Loucy (cell line): ENCODE results near the gene PHACTR4.

Experiments used
- H2AFZ ChIP-seq: fragments of 200-600 bp; sonication (generic); 2 replicates; pipeline ENCODE4 v1.6.0; 2016; ENCODE audit warnings: antibody characterized with exemption, mild to moderate bottlenecking, low read length, moderate library complexity
- H3F3A ChIP-seq: fragments of 200-600 bp; 2 replicates; pipeline ENCODE4 v1.6.0; 2016; ENCODE audit warnings: antibody characterized with exemption, low read depth, mild to moderate bottlenecking
- H3K27me3 ChIP-seq: fragments of 200-600 bp; sonication (generic); 2 replicates; pipeline ENCODE4 v1.6.1; 2014; ENCODE audit warnings: low read length, mild to moderate bottlenecking; ENCODE audit not compliant: insufficient read depth, poor library complexity, severe bottlenecking
- H3K36me3 ChIP-seq: fragments of 200-600 bp; sonication (generic); 2 replicates; pipeline ENCODE4 v1.6.1; 2016; ENCODE audit warnings: low read length; ENCODE audit not compliant: insufficient read depth
- H3K4me1 ChIP-seq: fragments of 200-600 bp; sonication (generic); 2 replicates; pipeline ENCODE4 v1.5.1; 2014; ENCODE audit warnings: low read length, mild to moderate bottlenecking; ENCODE audit not compliant: insufficient read depth, poor library complexity, severe bottlenecking
- H3K4me2 ChIP-seq: fragments of 200-600 bp; sonication (generic); 2 replicates; pipeline ENCODE4 v1.6.0; 2014; ENCODE audit warnings: antibody characterized with exemption, low read length, low read depth, mild to moderate bottlenecking; ENCODE audit not compliant: poor library complexity, severe bottlenecking
- H3K4me3 ChIP-seq: fragments of 200-600 bp; sonication (generic); 2 replicates; pipeline ENCODE4 v1.5.1; 2014; ENCODE audit warnings: low read length, mild to moderate bottlenecking, mixed read lengths; ENCODE audit not compliant: poor library complexity, severe bottlenecking
- H3K79me2 ChIP-seq: fragments of 200-600 bp; sonication (generic); 2 replicates; pipeline ENCODE4 v1.6.1; 2014; ENCODE audit warnings: low read length; ENCODE audit not compliant: insufficient read depth
- H3K9ac ChIP-seq: fragments of 200-600 bp; sonication (generic); 2 replicates; pipeline ENCODE4 v1.6.0; 2014; ENCODE audit warnings: mild to moderate bottlenecking, low read depth, low read length, moderate library complexity; ENCODE audit not compliant: poor library complexity, severe bottlenecking
- H3K9me2 ChIP-seq: fragments of 200-600 bp; sonication (generic); replicated peaks from 2 replicates; pipeline ENCODE4 v1.6.1; 2016; ENCODE audit warnings: low read depth, low read length, mixed read lengths
- H3K9me3 ChIP-seq: fragments of 200-600 bp; sonication (generic); 2 replicates; pipeline ENCODE4 v1.6.1; 2014; ENCODE audit warnings: mild to moderate bottlenecking, antibody characterized with exemption, low read length, low read depth; ENCODE audit not compliant: insufficient read depth
- H4K20me1 ChIP-seq: fragments of 200-600 bp; sonication (generic); 2 replicates; pipeline ENCODE4 v1.6.0; 2014; ENCODE audit warnings: antibody characterized with exemption, low read length, mild to moderate bottlenecking; ENCODE audit not compliant: insufficient read depth, poor library complexity, severe bottlenecking
- EZH2phosphoT487 ChIP-seq: fragments of 200-600 bp; IDR thresholded peaks from 2 replicates; pipeline ENCODE4 v1.6.1; 2018; ENCODE audit warnings: antibody characterized with exemption, mild to moderate bottlenecking, moderate library complexity, borderline replicate concordance
- TF ChIP-seq, protein P1 (sequence below): fragments of 200-600 bp; sonication (generic); conservative IDR thresholded peaks from 2 replicates; pipeline ENCODE4 v1.5.1; 2014; ENCODE audit warnings: mild to moderate bottlenecking, antibody characterized with exemption, low read length

Gene PHACTR4

DNA sequence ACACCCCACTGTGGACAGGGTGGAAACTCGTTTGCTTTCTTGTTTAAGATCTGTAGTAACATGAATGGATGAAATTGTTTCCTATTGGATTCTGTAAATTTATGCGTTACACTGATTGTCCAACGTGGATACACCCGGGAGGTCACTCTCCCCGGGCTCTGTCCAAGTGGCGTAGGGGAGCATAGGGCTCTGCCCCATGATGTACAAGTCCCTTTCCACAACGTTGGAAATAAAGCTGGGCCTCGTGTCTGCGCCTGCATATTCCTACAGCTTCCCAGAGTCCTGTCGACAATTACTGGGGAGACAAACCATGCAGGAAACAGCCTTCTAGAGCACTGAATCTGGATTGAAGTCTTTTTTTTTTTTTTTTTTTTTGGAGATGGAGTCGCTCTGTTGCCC is 137.7 kb downstream of the PHACTR4 start:
- Histone ChIP-seq H3K9me2 (no peaks in the 10 kb centered on the region), H4K20me1 (peaks cover 63% of the 10 kb centered on the region), H3K4me2 (peak overlapping the region; percentile 94), H3K4me3 (peak overlapping the region; percentile 81), H3K4me1 (peaks cover 31% of the 10 kb centered on the region), H3K27me3 (peaks cover 22% of the 10 kb centered on the region), H2AFZ (no peak overlapping the region), H3K79me2 (peaks cover 73% of the 10 kb centered on the region), H3K9me3 (no peaks in the 10 kb centered on the region), H3K9ac (peak overlapping the region; percentile 100), H3K36me3 (peaks cover 50% of the 10 kb centered on the region), H3F3A (peaks cover 33% of the 10 kb centered on the region)
- TF ChIP-seq EZH2phosphoT487, result no peak
- TF ChIP-seq, protein P1, sequence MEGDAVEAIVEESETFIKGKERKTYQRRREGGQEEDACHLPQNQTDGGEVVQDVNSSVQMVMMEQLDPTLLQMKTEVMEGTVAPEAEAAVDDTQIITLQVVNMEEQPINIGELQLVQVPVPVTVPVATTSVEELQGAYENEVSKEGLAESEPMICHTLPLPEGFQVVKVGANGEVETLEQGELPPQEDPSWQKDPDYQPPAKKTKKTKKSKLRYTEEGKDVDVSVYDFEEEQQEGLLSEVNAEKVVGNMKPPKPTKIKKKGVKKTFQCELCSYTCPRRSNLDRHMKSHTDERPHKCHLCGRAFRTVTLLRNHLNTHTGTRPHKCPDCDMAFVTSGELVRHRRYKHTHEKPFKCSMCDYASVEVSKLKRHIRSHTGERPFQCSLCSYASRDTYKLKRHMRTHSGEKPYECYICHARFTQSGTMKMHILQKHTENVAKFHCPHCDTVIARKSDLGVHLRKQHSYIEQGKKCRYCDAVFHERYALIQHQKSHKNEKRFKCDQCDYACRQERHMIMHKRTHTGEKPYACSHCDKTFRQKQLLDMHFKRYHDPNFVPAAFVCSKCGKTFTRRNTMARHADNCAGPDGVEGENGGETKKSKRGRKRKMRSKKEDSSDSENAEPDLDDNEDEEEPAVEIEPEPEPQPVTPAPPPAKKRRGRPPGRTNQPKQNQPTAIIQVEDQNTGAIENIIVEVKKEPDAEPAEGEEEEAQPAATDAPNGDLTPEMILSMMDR, result no peak

DNA sequence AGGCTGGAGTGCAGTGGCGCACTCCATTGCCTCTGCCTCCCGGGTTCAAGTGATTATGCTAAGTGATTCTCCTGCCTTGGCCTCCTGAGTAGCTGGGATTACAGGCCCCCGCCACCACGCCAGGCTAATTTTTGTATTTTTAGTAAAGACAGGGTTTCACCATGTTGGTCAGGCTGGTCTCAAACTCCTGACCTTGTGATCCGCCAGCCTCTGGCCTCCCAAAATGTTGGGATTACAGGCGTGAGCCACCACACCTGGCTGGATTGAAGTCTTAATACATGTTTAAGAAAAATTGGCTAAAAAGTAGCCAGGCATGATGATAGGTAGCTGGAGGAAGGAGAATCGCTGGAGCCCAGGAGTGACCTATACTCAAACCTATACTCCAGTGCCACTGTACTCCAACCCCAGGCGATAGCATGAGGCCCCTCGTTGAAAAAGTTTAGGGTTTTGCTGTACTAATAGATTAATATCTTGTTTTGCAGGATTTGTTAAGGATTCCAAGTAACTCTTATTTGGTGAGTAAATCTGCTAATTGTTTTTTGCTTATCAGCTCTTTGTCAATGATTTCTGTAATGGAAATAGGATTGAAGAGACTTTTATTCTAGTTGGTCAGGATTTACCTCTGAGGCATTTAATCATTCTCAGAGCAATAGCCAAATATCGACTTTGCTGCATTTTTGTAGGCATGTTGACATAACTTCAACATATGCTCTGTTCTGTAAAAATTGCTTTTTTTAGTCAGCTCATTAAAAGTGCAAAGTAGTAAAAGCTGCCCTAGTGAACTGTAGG is 138.3 kb downstream of the PHACTR4 start:
- Histone ChIP-seq H3K4me1 (peaks cover 36% of the 10 kb centered on the region), H3K36me3 (peaks cover 55% of the 10 kb centered on the region), H3K79me2 (peaks cover 79% of the 10 kb centered on the region), H3K9me2 (no peaks in the 10 kb centered on the region), H3K9me3 (no peaks in the 10 kb centered on the region), H3K4me3 (peak overlapping the region; percentile 81), H4K20me1 (peaks cover 68% of the 10 kb centered on the region), H3K27me3 (peaks cover 22% of the 10 kb centered on the region), H2AFZ (no peak overlapping the region), H3F3A (peaks cover 37% of the 10 kb centered on the region), H3K4me2 (peak overlapping the region; percentile 94), H3K9ac (peak overlapping the region; percentile 100)
- TF ChIP-seq, protein P1, result no peak
- TF ChIP-seq EZH2phosphoT487, result no peak

DNA sequence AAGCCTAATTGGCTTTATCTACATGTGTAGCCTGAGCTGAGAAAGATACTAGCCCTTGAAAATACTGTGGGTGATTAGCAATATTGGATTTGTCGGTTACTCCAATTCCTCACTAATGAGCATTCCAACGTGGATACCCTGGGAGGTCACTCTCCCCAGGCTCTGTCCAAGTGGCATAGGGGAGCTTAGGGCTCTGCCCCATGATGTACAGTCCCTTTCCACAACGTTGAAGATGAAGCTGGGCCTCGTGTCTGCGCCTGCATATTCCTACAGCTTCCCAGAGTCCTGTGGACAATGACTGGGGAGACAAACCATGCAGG is 138.9 kb downstream of the PHACTR4 start:
- Histone ChIP-seq H3K36me3 (peaks cover 58% of the 10 kb centered on the region), H3K27me3 (peaks cover 22% of the 10 kb centered on the region), H3K9ac (peak overlapping the region; percentile 100), H3K4me3 (peak overlapping the region; percentile 81), H3F3A (peaks cover 37% of the 10 kb centered on the region), H3K4me2 (peak overlapping the region; percentile 94), H3K4me1 (peaks cover 36% of the 10 kb centered on the region), H3K9me2 (no peaks in the 10 kb centered on the region), H4K20me1 (peaks cover 73% of the 10 kb centered on the region), H2AFZ (no peak overlapping the region), H3K9me3 (no peaks in the 10 kb centered on the region), H3K79me2 (peaks cover 84% of the 10 kb centered on the region)
- TF ChIP-seq, protein P1, result no peak
- no peak for TF ChIP-seq EZH2phosphoT487
